Esophagus muscularis mucosa (tissue), 3 donors: Measurements from ENCODE around the gene CPS1.

Experiments used
- CTCF ChIP-seq, 3 experiments: fragments of 200-600 bp in 2 of 3; fragments of 450-650 bp in 1 of 3; sonication (generic) in 2 of 3; IDR thresholded peaks; one replicate each; pipeline ENCODE4 v1.5.1; 2017 to 2019; ENCODE audit warnings: antibody characterized with exemption in 3 of 3, mild to moderate bottlenecking in 2 of 3, moderate library complexity in 1 of 3
- POLR2A ChIP-seq: fragments of 450-650 bp; IDR thresholded peaks from one replicate; pipeline ENCODE4 v1.6.1; 2017; ENCODE audit warnings: antibody characterized with exemption, moderate library complexity, mild to moderate bottlenecking, low read depth

GRCh38 chr2:210546424-210547208 is 9.8 kb upstream of the CPS1 start:
- TF ChIP-seq CTCF (IDR thresholded peaks at IDR 0.05) (no peak), POLR2A (no peak)
